ENCODE measurements around the gene OCSTAMP.

OCSTAMP gene

DNA sequence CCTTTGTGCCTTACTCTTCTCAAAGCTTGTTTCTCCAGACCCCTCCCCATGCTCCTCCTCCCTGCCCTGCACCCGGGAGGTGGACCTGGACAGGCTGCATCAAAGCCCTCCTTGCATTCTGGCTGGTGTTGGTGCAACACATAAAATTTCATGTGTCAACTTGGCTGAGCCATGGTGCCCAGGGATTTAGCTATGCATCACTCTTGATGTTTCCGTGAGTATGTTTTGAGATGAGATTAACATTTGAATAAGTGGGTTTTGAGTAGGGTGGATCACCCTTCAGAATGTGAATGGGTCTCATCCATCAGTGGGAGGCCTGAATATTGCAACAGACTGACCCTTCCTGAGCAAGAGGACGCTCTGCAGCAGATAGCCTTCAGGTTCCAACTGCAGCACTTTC lies 4.4 kb upstream of the OCSTAMP start:
- no peak for DNase-seq (ENCODE audit: extremely low read depth in 1 of 2, low read depth in 1 of 2)

DNA sequence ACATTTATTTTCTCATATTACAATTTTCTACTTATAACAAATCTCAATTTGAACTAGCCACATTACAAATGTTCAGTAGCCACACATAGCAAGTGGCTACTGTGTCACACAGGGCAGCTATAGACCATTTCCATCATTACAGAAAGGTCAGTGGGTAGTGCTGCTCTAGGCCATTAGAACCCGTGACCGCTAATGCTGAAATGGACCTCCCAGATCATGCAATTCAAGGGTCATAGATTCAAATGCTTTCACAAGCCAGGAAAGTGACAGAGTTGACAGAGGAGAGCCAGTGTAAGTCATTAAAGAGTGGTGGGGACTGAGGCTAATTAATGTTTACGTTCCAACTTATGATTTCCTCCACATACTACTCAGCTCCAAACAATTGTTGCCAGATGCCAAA lies 3.5 kb upstream of the OCSTAMP start:
- DNase-seq (ENCODE audit: extremely low read depth in 1 of 2, low read depth in 1 of 2): no peak

GRCh38 chr20:46552460-46553420 lies 2.3 kb upstream of the OCSTAMP start:
- no peak for DNase-seq (ENCODE audit: extremely low read depth in 1 of 2, low read depth in 1 of 2)

DNA sequence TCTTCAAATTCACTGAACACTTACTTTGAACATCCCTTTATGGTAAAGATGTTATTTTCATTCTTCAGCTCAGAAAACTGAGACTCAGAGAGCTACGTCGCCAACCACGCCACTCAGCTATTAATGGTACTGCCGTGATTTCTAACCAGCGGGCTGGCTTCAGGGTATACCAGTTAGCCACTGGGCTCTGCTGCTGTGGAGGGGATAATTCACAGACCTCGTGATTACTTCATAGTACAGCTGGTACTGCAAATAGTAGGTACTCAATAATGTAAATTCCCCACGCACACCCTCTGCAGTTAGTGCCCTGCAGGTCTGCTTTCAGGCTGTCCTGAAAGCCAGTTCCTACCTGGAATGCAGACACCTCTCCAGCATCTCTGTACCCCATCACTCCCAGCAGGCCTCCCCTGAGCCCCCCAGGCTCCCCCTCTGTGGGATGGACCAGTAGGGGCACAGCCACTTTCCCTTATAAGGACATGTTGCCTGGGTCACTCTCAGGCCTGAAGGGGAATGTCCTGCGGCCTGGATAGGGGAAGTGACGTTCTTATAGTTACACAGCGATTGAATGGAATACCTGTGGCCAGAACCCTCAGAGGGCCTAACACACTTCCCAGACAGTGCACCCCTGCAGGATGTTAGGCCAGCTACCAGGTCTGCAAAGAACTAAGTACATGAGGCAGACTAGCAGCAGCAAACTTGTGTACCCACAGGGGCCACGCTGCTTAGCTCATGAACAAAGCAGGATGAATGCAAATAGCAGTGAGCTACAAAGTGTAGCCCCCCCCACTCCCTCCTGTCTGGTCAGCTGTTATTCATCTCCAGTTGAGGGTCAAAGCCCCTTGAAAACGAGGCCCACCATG lies 1.3 kb upstream of the OCSTAMP start:
- DNase-seq (ENCODE audit: extremely low read depth in 1 of 2, low read depth in 1 of 2): no peak

GRCh38 chr20:46549188-46549972 lies 1.1 kb downstream of the OCSTAMP start:
- DNase-seq (ENCODE audit: extremely low read depth in 1 of 2, low read depth in 1 of 2): no peak

DNA sequence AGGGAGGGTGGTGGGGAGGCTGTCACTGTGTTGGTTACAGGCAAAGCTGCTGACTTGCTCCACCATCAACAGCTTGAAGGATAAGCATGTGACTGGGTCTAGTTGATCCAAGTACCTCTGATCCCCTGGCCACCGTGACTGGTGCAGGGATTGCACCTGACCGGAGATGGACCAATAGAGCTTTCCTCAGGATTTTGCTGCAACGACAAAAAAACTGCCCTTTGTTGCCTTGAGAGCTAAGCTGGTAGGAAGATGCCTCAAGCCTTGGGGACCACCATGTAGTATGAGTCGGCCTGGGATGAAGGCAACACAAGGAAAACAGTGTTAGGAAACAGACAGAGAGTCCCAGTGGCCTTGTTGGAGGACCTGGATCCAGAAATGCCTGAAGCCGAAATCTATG lies 1.8 kb downstream of the OCSTAMP start:
- DNase-seq (ENCODE audit: extremely low read depth in 1 of 2, low read depth in 1 of 2): no peak

DNA sequence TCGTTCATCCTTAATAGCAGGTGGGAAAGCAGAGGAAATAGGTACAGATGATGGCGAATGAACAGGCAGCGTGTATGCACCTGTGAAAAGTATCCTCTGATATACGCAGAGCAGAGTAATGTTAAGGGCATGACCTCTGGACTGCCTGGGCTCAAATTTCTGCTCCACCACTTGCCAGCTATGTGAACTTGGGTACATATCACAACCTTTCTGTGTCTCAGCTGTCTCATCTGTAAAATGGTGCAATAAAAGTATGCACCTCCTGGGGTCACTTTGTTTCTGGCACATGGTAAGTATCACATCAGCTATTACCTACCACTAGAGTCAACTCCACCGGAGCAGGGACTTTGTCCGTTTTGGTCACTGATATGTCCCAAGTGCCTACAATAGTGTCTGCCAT lies 2.5 kb downstream of the OCSTAMP start:
- no peak for DNase-seq (ENCODE audit: extremely low read depth in 1 of 2, low read depth in 1 of 2)

DNA sequence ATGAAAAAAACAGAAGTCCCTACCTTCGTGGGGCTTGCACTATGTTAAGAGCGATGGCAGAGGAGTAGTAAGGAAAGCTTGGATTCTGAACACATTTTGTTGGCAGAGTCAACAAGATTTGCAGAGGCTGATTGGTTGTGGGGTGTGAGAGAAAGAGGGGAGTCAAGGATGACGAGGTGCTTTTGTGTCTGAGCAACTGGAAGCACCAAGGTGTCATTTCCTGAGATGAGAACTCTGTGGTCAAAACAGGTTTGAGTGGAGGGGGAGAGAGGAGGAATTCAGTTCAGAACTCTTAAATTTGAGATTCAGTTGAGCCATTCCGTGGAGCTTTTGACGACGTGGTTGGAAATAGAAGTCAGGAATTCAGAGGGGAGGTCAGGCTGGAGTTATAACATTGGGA lies 3.5 kb downstream of the OCSTAMP start:
- no peak for DNase-seq (ENCODE audit: extremely low read depth in 1 of 2, low read depth in 1 of 2)

DNA sequence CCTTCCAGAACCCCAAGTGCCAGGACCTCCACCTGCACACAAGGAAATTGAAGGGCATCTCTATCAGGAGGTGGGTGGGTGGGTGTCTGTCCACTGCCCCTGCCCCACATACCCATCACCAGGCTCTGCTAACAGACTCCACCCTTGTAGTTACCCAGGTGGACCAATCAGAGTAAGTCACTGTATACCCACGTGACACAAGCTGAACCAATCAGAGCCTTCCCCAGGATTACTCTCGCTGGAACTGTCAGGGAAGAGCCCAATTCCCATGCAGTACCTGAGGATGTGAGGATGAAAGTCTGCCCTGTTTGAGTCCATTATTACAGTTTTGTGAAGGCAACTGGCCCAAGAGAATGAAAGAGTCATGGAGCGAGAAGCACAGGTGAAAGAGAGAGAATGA lies 4.2 kb downstream of the OCSTAMP start:
- DNase-seq (ENCODE audit: extremely low read depth in 1 of 2, low read depth in 1 of 2): no peak

GRCh38 chr20:46545827-46546138 lies 4.7 kb downstream of the OCSTAMP start:
- DNase-seq (ENCODE audit: extremely low read depth in 1 of 2, low read depth in 1 of 2): no peak

DNA sequence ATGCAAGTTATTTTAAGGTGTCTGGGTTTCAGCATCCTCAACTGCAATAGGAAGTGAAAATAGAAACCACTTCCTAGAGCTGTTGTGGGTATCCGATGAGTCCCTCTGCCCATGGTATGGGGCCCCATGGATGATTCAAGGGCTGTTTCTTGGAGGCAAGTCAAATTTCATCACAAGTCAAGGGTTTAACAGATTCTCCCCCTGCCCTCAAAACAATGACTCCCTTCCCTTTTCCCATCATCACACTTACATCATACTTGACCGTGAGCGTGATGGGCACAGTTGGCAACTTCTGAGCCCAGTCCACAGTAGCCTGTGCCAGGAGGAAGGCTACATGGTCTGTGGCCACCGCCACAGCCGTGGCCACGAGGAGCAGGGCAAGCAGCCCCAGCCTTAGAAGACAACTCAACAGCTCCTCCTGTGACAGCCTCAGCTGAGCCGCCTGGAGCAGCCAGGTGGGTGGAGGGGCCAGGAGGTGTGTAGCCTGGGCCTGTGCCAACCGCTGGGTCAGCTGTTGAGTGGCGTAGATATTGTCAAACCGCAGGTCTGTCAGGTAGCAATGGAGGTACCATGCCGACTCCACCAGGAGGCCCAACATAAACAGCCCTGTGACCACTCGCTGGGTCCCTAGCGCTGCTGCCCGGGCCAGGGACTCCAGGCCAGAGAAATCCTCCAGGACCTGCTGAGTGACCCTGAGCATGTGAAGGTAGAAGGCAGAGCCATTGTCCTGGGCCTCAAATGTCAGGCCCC lies 5.2 kb downstream of the OCSTAMP start:
- no peak for DNase-seq (ENCODE audit: extremely low read depth in 1 of 2, low read depth in 1 of 2)

DNA sequence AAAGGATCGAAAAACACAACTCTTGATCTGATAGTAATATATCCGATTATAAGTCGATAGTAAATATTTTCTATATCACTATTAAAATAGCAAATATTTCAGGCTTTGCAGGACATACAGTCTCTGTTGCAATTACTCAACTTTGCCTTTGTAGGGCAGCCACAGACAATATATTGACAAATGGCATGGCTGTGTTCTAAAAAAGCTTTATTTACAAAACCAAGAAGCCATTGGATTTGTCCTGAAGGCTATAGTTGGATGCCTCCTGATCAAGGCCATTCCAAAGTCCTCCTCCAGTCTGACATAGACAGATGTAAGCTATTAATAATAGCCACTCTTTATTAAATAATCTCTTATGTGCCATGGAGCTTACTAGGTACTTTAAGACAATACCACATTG lies 5.9 kb downstream of the OCSTAMP start:
- no peak for DNase-seq (ENCODE audit: extremely low read depth in 1 of 2, low read depth in 1 of 2)

DNA sequence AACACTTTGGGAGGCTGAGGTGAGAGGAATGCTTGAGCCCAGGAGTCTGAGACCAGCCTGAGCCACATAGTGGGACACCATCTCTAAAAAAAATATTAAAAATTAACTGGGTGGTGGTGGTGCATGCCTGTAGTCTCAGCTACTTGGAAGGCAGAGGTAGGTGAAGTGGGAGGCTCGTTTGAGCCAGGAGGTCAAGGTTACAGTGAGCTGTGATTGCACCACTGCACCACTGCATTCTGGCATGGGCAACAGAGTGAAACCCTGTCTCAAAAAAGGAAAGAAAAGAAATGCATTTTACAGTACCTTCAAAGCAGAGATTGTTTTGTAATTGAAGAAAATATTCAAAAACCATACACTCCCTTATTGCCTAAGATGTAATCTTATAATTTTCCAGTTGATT lies 6.5 kb downstream of the OCSTAMP start:
- DNase-seq (ENCODE audit: extremely low read depth in 1 of 2, low read depth in 1 of 2): no peak

DNA sequence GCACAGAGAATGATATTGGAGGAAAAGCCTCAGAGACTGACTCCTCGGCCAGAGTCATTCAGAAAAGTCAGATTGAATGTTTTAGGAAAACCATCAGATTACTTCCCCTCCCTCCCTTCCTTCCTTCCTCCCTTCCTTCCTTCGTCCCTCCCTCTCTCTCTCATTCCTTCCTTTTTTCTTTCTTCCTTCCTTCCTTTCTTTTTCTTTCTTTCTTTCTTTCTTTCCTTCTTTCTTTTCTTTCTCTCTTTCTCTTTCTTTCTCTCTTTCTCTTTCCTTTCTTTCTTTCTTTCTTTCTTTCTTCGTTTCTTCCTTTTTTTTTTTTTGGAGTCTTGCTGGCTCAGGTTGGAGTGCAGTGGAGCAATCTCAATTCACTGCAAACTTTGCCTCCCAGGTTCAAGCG lies 7.4 kb downstream of the OCSTAMP start:
- no peak for DNase-seq (ENCODE audit: extremely low read depth in 1 of 2, low read depth in 1 of 2)

DNA sequence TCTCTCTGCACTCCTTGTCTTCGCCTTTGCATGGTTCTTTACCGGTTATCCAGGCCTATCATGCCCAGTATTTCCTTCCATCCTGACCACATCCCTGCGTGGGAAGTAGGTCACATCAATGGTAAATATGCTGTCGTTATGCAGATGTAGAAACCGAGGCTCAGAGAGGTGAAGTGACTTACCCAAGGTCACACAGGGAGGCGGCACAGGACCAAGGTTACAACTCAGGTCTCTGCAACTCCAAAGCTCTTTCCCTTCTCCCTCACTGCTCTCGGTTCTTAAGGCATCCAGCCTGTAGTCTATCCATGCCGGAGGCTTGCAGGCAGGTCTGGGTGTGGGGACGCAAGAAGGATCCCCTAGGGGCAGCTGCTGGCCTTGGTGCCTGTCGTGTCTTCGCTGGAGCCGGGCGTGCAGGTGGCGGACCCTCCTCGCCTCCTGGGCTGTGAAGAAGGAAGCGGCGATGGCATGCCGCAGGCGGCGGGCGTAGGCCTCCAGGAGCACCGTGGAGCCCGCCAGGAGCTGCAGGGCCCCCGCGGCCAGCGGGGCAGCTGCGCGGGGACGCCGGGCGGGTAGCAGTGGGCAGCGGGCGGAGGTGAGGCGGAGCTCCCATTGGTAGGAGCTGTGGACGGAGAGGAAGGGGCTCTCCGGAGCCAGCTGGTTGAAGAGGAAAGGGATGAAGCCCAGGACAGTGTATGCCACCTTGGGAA lies 9.1 kb downstream of the OCSTAMP start:
- no peak for DNase-seq (ENCODE audit: extremely low read depth in 1 of 2, low read depth in 1 of 2)

DNA sequence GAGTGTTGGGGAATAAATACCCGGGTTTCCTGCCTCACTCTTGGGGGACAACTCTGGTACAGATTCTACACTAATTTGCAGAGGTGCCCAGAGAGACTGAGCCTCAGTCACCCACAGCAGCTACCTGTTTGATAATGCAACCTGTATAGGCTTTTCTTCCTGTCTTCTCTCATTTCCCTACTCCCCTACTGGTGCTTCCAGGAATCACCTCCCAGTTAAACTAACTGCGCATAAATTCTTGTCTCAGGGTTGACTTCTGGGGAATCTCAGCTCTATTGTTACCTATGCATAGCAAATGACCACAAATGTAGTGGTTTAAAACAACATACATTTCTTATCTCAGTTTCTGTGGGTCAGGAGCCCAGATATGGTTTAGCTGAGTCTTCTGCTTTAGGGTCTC lies 11.3 kb downstream of the OCSTAMP start:
- no peak for DNase-seq (ENCODE audit: extremely low read depth in 1 of 2, low read depth in 1 of 2)

- DNase-seq (ENCODE audit: extremely low read depth in 1 of 2, low read depth in 1 of 2): no peak
Observed at GRCh38 chr20:46530640-46531039, 19.8 kb downstream of the OCSTAMP start.

DNA sequence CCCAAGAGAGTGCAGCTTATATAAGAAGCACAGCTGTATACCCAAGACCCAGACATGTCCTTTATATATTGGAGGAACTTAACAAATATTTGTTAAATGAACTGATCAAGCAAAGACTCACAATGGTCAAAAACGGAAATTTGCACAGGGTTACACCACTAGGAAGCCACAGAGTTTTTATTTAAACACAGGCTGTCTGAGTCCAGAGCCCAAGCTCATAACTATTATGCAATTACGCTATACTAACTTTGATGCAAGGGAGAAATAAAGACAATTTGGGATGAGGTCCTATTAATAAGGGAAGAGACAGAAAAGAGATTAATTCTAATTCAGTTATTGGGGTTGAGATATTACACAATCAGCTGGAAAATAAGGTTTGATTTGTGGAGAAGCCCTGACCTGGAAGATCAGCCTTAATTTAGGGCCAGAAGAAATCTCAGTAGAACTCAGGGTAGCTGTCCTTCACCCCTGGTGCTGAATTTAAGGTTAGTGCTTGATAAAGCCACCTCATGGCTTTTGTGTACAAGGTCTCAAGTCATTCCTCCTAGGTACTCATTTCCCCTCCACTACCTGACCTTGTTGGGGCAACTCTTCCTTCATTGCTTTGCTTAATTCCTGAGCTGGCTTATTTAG lies 26.6 kb downstream of the OCSTAMP start:
- no peak for DNase-seq (ENCODE audit: extremely low read depth in 1 of 2, low read depth in 1 of 2)

DNA sequence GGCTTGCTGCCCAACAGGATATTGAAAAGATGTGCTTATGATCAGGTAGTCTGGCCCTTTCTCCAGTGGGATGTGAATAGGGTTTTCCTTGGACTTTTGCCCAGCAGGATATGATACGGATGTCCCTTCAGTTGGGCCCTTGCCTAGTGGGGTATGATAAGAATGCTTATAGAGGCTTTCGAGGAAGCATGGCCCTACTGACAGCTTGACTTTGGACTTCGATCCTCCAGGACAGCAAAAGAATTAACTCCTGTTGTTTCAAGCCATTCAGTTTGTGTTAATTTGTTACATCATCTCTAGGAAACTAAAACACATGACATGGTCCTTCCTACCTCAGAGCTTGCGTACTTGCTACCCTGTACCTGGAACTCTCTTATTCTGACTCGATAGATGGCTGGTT lies 27.3 kb downstream of the OCSTAMP start:
- DNase-seq (ENCODE audit: extremely low read depth in 1 of 2, low read depth in 1 of 2): no peak
